K562 (cell line): ENCODE results near the gene ANKRD11. TPM values are rescaled to one million over a fixed set of nuclear protein-coding genes. Genes with fewer than 3 reads are reported as not detected.
"Not testable (repeated sequence)": the region's sequence is repeated elsewhere in the genome, so short reads cannot be mapped to it uniquely, and the experiment has no call there.

Experiments used
- ATAC-seq: fragments of 200-7000 bp; cut with Tn5 transposase; 3 replicates; pipeline ENCODE4 v1.9.1; 2020; ENCODE audit warnings: moderate library complexity
- BruUV-seq: library from RNA; stranded (reverse); fragments of 400-500 nt; replicated peaks from 2 replicates; lab custom pipeline; 2021; lab: Mats Ljungman, UMichigan
- CTCF ChIA-PET: fragments of 300-600 bp; formaldehyde crosslinking; extraction: SDS; loops from one replicate; lab custom pipeline; 2021; ENCODE audit warnings: low intra/inter-chr PET ratio; lab: Yijun Ruan, JAX
- POLR2A ChIA-PET: fragments of 300-600, 350-650 bp; sonication (Branson Sonifier 250); formaldehyde crosslinking; extraction: SDS; loops from one replicate; lab custom pipeline; 2021; ENCODE audit warnings: antibody characterized with exemption, inconsistent platforms; lab: Yijun Ruan, JAX
- DNase-seq, 4 experiments: peaks; one replicate each; pipeline versions ENCODE4 v3.0.0 to v3.0.0-alpha.2; 2011 to 2018; ENCODE audit warnings: low spot score in 3 of 4, mixed read lengths in 3 of 4; ENCODE audit errors: extremely low read depth in 1 of 4
- FAIRE-seq: peaks from 2 replicates; lab custom pipeline; 2011; peaks lifted over from hg19 to GRCh38; lab: Jason Lieb, UNC
- H2AFZ ChIP-seq: 2 replicates; pipeline ENCODE4 v1.6.0; 2011; ENCODE audit warnings: low read depth, low read length, control low read depth, inconsistent platforms
- H3K27ac ChIP-seq: fragments of 200-600 bp; 3 replicates; pipeline ENCODE4 v1.8.0; 2011; ENCODE audit warnings: low read depth, mild to moderate bottlenecking, control low read depth, inconsistent platforms, low read length, moderate library complexity, mixed read lengths; ENCODE audit errors: extremely low read depth
- H3K27me3 ChIP-seq, 2 experiments: fragments of 300-600 bp in 1 of 2; 2 replicates in 1 of 2; 3 replicates in 1 of 2; pipeline versions ENCODE4 v1.6.0 to v1.8.0; 2011; ENCODE audit warnings: inconsistent platforms in 2 of 2, low read length in 2 of 2, mild to moderate bottlenecking in 1 of 2, mixed read lengths in 1 of 2, moderate library complexity in 1 of 2; ENCODE audit not compliant: control insufficient read depth in 2 of 2, insufficient read depth in 2 of 2
- H3K36me3 ChIP-seq: fragments of 300-600 bp; 3 replicates; pipeline ENCODE4 v1.8.0; 2011; ENCODE audit warnings: mild to moderate bottlenecking, low read length, inconsistent platforms; ENCODE audit not compliant: control insufficient read depth, insufficient read depth
- H3K4me1 ChIP-seq, 2 experiments: fragments of 200-600 bp in 1 of 2; replicated peaks in 1 of 2; 2 replicates in 1 of 2; 3 replicates in 1 of 2; pipeline versions ENCODE4 v1.5.1 to v1.8.0; 2011; ENCODE audit warnings: inconsistent platforms in 2 of 2, low read length in 2 of 2, mild to moderate bottlenecking in 1 of 2, mixed read lengths in 1 of 2, moderate library complexity in 1 of 2; ENCODE audit not compliant: control insufficient read depth in 2 of 2, insufficient read depth in 2 of 2
- H3K4me2 ChIP-seq: 2 replicates; pipeline ENCODE4 v1.6.1; 2011; ENCODE audit warnings: low read length, control low read depth, inconsistent platforms, mixed read lengths; ENCODE audit not compliant: insufficient read depth
- H3K4me3 ChIP-seq: fragments of 200-600 bp; sonication (generic), shearing (Covaris generic); 2 replicates; pipeline ENCODE4 v1.5.1; 2016; ENCODE audit warnings: control low read depth, inconsistent platforms
- H3K79me2 ChIP-seq: fragments of 200-600 bp; 3 replicates; pipeline ENCODE4 v1.8.0; 2011; ENCODE audit warnings: low read length, inconsistent platforms; ENCODE audit not compliant: control insufficient read depth, insufficient read depth
- H3K9ac ChIP-seq, 2 experiments: 2 replicates each; pipeline versions ENCODE4 v1.6.0 to v1.6.1; 2011; ENCODE audit warnings: low read depth in 2 of 2, low read length in 2 of 2, control low read depth in 1 of 2, inconsistent platforms in 1 of 2, mild to moderate bottlenecking in 1 of 2, mixed read lengths in 1 of 2; ENCODE audit not compliant: insufficient read depth in 1 of 2
- H3K9me1 ChIP-seq: one replicate; pipeline ENCODE4 v1.6.0; 2011; ENCODE audit warnings: inconsistent platforms, mild to moderate bottlenecking, low read length, moderate library complexity; ENCODE audit not compliant: control insufficient read depth, insufficient read depth
- H3K9me3 ChIP-seq: replicated peaks from 2 replicates; pipeline ENCODE4 v1.5.1; 2011; ENCODE audit warnings: low read depth, low read length, inconsistent platforms; ENCODE audit not compliant: control insufficient read depth, insufficient read depth
- H4K20me1 ChIP-seq: replicated peaks from 2 replicates; pipeline ENCODE4 v1.6.1; 2011; ENCODE audit warnings: low read length, inconsistent platforms, mixed read lengths; ENCODE audit not compliant: control insufficient read depth, insufficient read depth
- CHCHD3 ChIP-seq: fragments of 250-450 bp; sonication (Bioruptor Pico); IDR thresholded peaks from 2 replicates; pipeline ENCODE4 v2.1.2; 2022; ENCODE audit warnings: mild to moderate bottlenecking
- HINFP ChIP-seq: fragments of 450-650 bp; conservative IDR thresholded peaks from 2 replicates; pipeline ENCODE4 v1.6.1; 2016; ENCODE audit warnings: missing genetic modification characterization, low read depth, mild to moderate bottlenecking, control low read depth, missing compliant biosample characterization
- KAT2B ChIP-seq: IDR thresholded peaks from one replicate; pipeline ENCODE4 v1.6.1; 2012; ENCODE audit warnings: low read depth, mild to moderate bottlenecking, control low read depth, inconsistent platforms, low read length, moderate library complexity
- NR3C1 ChIP-seq: sonication (generic); formaldehyde crosslinking; IDR thresholded peaks from 2 replicates; pipeline ENCODE4 v1.8.1; 2022; ENCODE audit warnings: missing genetic modification reagents
- SUPT5H ChIP-seq: fragments of 450-650 bp; IDR thresholded peaks from 2 replicates; pipeline ENCODE4 v1.6.1; 2016
- TSC22D4 ChIP-seq: fragments of 450-650 bp; IDR thresholded peaks from 2 replicates; pipeline ENCODE4 v1.6.1; 2016; ENCODE audit warnings: missing genetic modification characterization, missing biosample characterization, control low read depth
- ZNF384 ChIP-seq: IDR thresholded peaks from 2 replicates; pipeline ENCODE4 v1.6.1; 2012; ENCODE audit warnings: low read depth, low read length, improper control_type of control experiment
- WGBS: fragments of 100-300 bp; shearing (Covaris generic); methylation state at CpG from one replicate; pipeline ENCODE4 v1.1.6; 2016; ENCODE audit warnings: low coverage, mixed read lengths; ENCODE audit not compliant: insufficient coverage; ENCODE audit errors: missing lambda C conversion rate; 5-methylcytosine and 5-hydroxymethylcytosine counted together
- in situ Hi-C: fragments of 300-500 bp; cut with MboI; formaldehyde crosslinking; loops from 4 replicates; pipeline ENCODE4 v1.15.0; 2018; ENCODE audit warnings: inconsistent platforms, mixed read lengths
- intact Hi-C: fragments of 100-400 bp; cut with micrococcal nuclease; formaldehyde crosslinking; loops from 2 replicates; pipeline ENCODE4 v1.14.2; 2022
- polyA plus RNA-seq, 8 experiments: library from polyadenylated mRNA; depleted of rRNA in 4 of 8; stranded (reverse) in 5 of 8; unstranded in 3 of 8; fragments of >200 nt; fragmentation: Nextera tagmentation in 2 of 8; fragmentation: Illumina TruSeq in 1 of 8; extraction: Ambion mirVana in 2 of 8; extraction: Trizol in 1 of 8; gene quantifications; 2 replicates each; pipeline versions ENCODE4 v1.2.1 to v1.2.3, GENCODE V29; 2011 to 2014; ENCODE audit warnings: inconsistent platforms in 1 of 8, missing spikeins in 1 of 8
- total RNA-seq, 7 experiments: library from RNA; depleted of rRNA in 6 of 7; stranded (reverse); fragments of >200 nt in 6 of 7; fragmentation: Illumina TruSeq in 2 of 7; extraction: Trizol in 2 of 7; gene quantifications; 2 replicates each; pipeline versions ENCODE4 v1.2.1 to v1.2.3, GENCODE V29; 2011 to 2021; ENCODE audit warnings: low replicate concordance in 1 of 7
- TF ChIP-seq, protein P1 (sequence below), 2 experiments: fragments of 450-650 bp; conservative IDR thresholded peaks; 2 replicates each; pipeline ENCODE4 v1.6.1; 2017; ENCODE audit warnings: mild to moderate bottlenecking in 2 of 2, moderate library complexity in 2 of 2

ANKRD11 gene
- total and polyA plus RNA-seq, 9 of the 15 experiments (the other 6 are each of a cell fraction or from before 2014, with no cell fraction given), result 4.7 to 126 (median 31.7) TPM

DNA sequence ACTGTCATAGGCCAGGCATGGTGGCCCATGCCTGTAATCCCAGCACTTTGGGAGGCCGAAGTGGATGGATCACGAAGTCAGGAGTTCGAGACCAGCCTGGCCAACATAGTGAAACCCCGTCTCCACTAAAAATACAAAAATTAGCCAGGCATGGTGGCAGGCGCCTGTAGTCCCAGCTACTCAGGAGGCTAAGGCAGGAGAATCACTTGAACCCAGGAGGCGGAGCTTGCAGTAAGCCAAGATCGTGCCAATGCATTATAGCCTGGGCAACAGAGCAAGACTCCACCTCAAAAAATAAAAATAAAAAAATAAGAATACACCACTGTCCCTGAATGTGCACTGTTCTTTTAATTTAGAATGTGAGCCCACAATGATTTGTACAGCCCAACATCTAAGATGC lies 61.8 kb downstream of the ANKRD11 start:
- ATAC-seq, BruUV-seq, intact Hi-C loops, H3K4me3 ChIP-seq, H3K27me3 ChIP-seq, H3K9me3 ChIP-seq, H3K27ac ChIP-seq, in situ Hi-C loops, H3K4me2 ChIP-seq, POLR2A ChIA-PET, H3K9me1 ChIP-seq, H2AFZ ChIP-seq, H3K9ac ChIP-seq, FAIRE-seq, DNase-seq, CTCF ChIA-PET: not testable (repeated sequence)
- peaks cover 86% of the 10 kb centered on the region for H3K79me2 ChIP-seq
- H4K20me1 ChIP-seq, result peaks cover 32% of the 10 kb centered on the region
- 0 out of 2 replicates have a peak, but pooled peaks have one; percentile 16 for TF ChIP-seq SUPT5H
- peaks cover 44% of the 10 kb centered on the region for H3K36me3 ChIP-seq
- 97% methylated on average over 7 of the region's 7 CpGs for WGBS
- H3K4me1 ChIP-seq, result peaks cover 6 to 11% of the 10 kb centered on the region in 2 experiments; a peak in 3 of 5 replicates

DNA sequence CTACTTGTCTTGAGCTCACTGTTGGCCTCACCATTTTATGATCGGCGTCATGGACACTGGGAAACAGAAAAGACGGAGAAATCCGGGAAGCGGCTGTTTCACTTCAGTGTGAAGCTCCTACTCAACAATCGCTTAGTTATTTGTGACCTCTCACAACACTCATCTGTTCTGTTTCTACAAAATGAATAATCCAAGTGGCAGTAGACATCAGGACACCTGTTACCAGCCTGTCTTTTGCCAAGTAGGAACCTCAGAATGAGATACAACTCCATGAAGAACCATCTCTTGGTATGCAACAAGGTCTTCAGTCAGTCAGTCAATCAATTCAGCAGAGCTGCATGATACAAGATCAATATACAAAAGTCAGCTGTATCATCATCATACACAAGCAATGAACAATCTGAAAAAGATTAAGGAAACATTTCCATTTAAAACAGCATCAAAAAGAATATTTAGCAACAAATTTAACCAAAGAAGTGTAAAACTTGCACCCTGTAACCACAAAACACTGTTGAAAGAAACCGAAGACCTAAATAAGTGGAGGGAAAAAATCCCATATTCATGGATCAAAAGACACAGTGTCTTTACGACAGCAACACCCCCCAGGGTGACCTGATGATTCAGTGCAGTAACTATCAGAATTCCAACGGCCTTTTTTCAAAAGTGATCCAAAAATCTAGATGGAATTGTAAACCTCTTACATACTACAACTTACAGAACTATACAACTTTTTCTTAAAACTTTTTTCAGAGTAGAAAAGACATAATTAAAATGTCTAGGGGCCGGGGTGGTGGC lies 63.4 kb downstream of the ANKRD11 start:
- no peak for DNase-seq
- ChIA-PET POLR2A (interaction anchor here (0.6 to 1.6 kb wide), 6 partner anchors 8 to 570 kb away, joined by 3 to 6 read pairs (median 4); no protein-coding TSS in a partner anchor), CTCF (no interaction called here)
- no peak for ATAC-seq
- Histone ChIP-seq H3K9me3 (peaks cover 6% of the 10 kb centered on the region), H3K79me2 (peaks cover 86% of the 10 kb centered on the region), H3K27me3 (no peaks in the 10 kb centered on the region), H3K4me3 (no peak overlapping the region), H3K9ac (no peak overlapping the region), H4K20me1 (peaks cover 43% of the 10 kb centered on the region), H3K4me2 (no peak overlapping the region), H3K27ac (no peak overlapping the region), H3K9me1 (no peaks in the 10 kb centered on the region), H2AFZ (no peak overlapping the region), H3K4me1 (peaks cover 6 to 8% of the 10 kb centered on the region in 2 experiments; a peak in 3 of 5 replicates), H3K36me3 (peaks cover 44% of the 10 kb centered on the region)
- no peak for FAIRE-seq
- no TSS peak for BruUV-seq
- in situ Hi-C loops (no loop called here), intact Hi-C loops (no loop called here)
- TF ChIP-seq CHCHD3 (CRISPR knock-in tag), result no peak
- TF ChIP-seq KAT2B, result no peak
- TF ChIP-seq NR3C1, result no peak
- TF ChIP-seq, protein P1, sequence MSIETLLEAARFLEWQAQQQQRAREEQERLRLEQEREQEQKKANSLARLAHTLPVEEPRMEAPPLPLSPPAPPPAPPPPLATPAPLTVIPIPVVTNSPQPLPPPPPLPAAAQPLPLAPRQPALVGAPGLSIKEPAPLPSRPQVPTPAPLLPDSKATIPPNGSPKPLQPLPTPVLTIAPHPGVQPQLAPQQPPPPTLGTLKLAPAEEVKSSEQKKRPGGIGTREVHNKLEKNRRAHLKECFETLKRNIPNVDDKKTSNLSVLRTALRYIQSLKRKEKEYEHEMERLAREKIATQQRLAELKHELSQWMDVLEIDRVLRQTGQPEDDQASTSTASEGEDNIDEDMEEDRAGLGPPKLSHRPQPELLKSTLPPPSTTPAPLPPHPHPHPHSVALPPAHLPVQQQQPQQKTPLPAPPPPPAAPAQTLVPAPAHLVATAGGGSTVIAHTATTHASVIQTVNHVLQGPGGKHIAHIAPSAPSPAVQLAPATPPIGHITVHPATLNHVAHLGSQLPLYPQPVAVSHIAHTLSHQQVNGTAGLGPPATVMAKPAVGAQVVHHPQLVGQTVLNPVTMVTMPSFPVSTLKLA (conservative IDR thresholded peaks at IDR 0.05), result no peak
- no peak for TF ChIP-seq TSC22D4 (tag)
- no peak for TF ChIP-seq HINFP
- TF ChIP-seq ZNF384, result no peak
- 80% methylated on average over 10 of the region's 10 CpGs for WGBS
